ENCODE data around the gene WSB1. TPM values are rescaled to one million over a fixed set of nuclear protein-coding genes. Genes with fewer than 3 reads are reported as not detected.

WSB1 gene
- 56.3 and 61.4 TPM in 2 replicates for total RNA-seq

DNA sequence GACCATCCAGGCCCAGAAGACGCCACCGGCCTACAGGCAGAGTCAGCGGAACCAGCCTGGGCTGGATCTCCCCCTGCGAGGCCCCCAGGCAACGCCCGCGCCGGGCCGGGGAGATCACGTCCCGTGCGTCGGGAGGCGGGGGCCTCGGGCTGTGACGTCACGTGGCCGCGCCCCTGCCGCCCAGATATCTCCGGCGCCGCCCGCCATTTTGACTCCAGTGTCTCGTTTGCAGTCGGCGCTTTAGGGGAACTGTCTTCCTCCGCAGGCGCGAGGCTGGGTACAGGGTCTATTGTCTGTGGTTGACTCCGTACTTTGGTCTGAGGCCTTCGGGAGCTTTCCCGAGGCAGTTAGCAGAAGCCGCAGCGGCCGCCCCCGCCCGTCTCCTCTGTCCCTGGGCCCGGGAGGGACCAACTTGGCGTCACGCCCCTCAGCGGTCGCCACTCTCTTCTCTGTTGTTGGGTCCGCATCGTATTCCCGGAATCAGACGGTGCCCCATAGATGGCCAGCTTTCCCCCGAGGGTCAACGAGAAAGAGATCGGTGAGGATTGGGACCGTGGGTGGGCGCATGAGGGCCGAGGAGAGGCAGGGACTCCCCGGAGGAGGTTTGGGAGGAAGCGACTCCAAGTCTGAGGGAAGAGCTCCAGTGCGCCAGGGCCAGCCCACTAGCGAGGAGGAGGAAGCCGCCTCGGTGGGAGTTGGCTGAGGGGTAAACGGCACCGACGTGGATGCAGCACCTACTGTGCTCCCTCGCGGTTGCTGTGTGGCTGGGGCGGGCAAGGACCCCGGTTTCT, at the start of gene WSB1:
Gene WSB1, plus strand, starts transcription at position 217 of the 791 bp plus-strand sequence. Its CDS starts 282 bp downstream, at position 499.

Other genes with a start within 250 kb of the WSB1 start
- 15.4 and 23.4 TPM in 2 replicates for gene KSR1, start 162.3 kb downstream of the WSB1 start, total RNA-seq